SK-N-MC (cell line): ENCODE data around the gene HERC2.

Source experiments
- EZH2 ChIP-seq: fragments of 200-600 bp; sonication (generic); IDR thresholded peaks from one replicate; pipeline ENCODE4 v1.6.1; 2017; ENCODE audit warnings: antibody characterized with exemption
- FOXP2 ChIP-seq: optimal IDR thresholded peaks from 2 replicates; pipeline ENCODE3; 2011; ENCODE audit warnings: mild to moderate bottlenecking, moderate library complexity; ENCODE audit not compliant: insufficient read depth; ENCODE audit errors: extremely low read length, control extremely low read depth
- POLR2AphosphoS5 ChIP-seq: IDR thresholded peaks from 2 replicates; pipeline ENCODE4 v1.6.1; 2012; ENCODE audit warnings: mild to moderate bottlenecking, low read depth, low read length, borderline replicate concordance

DNA sequence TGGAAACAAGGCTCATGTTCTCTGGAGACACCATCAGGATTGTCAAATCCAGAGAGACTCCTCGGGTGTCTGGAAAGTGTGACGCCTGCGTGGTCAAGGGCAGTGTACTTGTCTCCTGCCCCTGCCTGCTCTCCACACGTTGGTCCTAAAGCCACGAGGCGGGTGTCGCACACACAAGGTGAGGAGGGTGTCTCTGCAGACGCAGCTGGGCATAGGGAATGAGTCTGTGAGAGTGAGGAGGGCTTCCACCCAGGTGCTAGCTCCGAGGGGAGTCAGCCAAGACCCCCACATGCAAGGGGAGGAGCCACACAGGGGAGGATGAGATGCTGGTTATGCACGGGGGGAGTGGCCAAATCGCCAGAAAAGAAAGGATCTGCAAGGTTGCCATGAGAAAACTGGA is 194.9 kb downstream of the HERC2 start:
- no peak for TF ChIP-seq POLR2AphosphoS5
- TF ChIP-seq EZH2 = no peak
- TF ChIP-seq FOXP2 = no peak
